Melanocyte of skin (primary cell): Measurements from ENCODE around the gene TMCC1. TPM values are rescaled to one million over a fixed set of nuclear protein-coding genes. Genes with fewer than 3 reads are reported as not detected.

Experiments used
- small RNA-seq, 2 donors: library from RNA; depleted of rRNA; stranded (forward); fragments of <200 nt; gene quantifications; one replicate each; pipeline ENCODE3, GENCODE V24; 2012
- total RNA-seq, 2 donors: library from RNA; depleted of rRNA; stranded (reverse); fragments of >200 nt; gene quantifications; 2 replicates each; pipeline ENCODE4 v1.2.3, GENCODE V29; 2012

Gene TMCC1
- total RNA-seq, result 10 to 100 TPM; 11.4 to 11.7 TPM

GRCh38 chr3:129893581-129894070 lies at the start of gene TMCC1:
Gene TMCC1, minus strand, starts transcription at chr3:129893711.

GRCh38 chr3:129606636-129607390 lies 286.7 kb downstream of the TMCC1 start, which contains the start of gene PLXND1:
Gene PLXND1, minus strand, starts transcription at chr3:129606676. Its CDS starts 37 bp downstream, at chr3:129606639.

Small RNA genes within 50 kb of the gene (small RNA-seq; reads per million reads assigned to genes)
- 0 reads per million in 2 donors for gene RF00026
- 0 reads per million in 2 donors for gene RNY3P13

Other genes starting within 250 kb of the TMCC1 start
- gene TRH, start 81.0 kb upstream of the TMCC1 start, total RNA-seq, result not detected
- gene ALG1L2, start 188.1 kb upstream of the TMCC1 start, total RNA-seq, result 1 to 10 TPM in 1 of 2 donors, under 1 TPM in 1; 0.67 to 1.7 TPM